Central memory CD8-positive, alpha-beta T cell (primary cell): Measurements from ENCODE around the gene IRF4.

Experiments used
- ATAC-seq: fragments of 150-1000 bp; cut with Tn5 transposase; replicated peaks from 2 replicates; pipeline ENCODE4 v1.10.0; 2022; ENCODE audit warnings: mild to moderate bottlenecking, moderate FRiP score, moderate number of reproducible peaks; ENCODE audit not compliant: poor library complexity, severe bottlenecking; ENCODE audit errors: extremely low read depth
- DNase-seq, 2 donors: peaks; one replicate each; pipeline ENCODE4 v3.0.0; 2021; ENCODE audit warnings: low spot score in 2 of 2
- H3K27ac Mint-ChIP-seq: one replicate; pipeline ENCODE4 v1.8.0; 2022; ENCODE audit warnings: low read depth, mild to moderate bottlenecking, moderate library complexity, mixed read lengths
- H3K27me3 Mint-ChIP-seq: one replicate; pipeline ENCODE4 v1.8.0; 2022; ENCODE audit warnings: mixed read lengths
- H3K36me3 Mint-ChIP-seq: one replicate; pipeline ENCODE4 v1.8.0; 2022; ENCODE audit warnings: mild to moderate bottlenecking, moderate library complexity, mixed read lengths; ENCODE audit not compliant: insufficient read depth
- H3K4me1 Mint-ChIP-seq: one replicate; pipeline ENCODE4 v1.8.0; 2022; ENCODE audit warnings: mixed read lengths
- H3K4me3 Mint-ChIP-seq: one replicate; pipeline ENCODE4 v1.8.0; 2022; ENCODE audit warnings: mild to moderate bottlenecking, moderate library complexity, mixed read lengths
- H3K9me3 Mint-ChIP-seq: one replicate; pipeline ENCODE4 v1.8.0; 2022; ENCODE audit warnings: mixed read lengths

Gene IRF4

GRCh38 chr6:402901-403658 is 11.5 kb downstream of the IRF4 start:
- Mint-ChIP-seq H3K36me3 (peaks cover 35% of the 10 kb centered on the region), H3K27ac (peak overlapping the region; percentile 46), H3K4me3 (peak overlapping the region; percentile 41), H3K27me3 (no peaks in the 10 kb centered on the region), H3K9me3 (no peaks in the 10 kb centered on the region), H3K4me1 (peaks cover 19% of the 10 kb centered on the region)
- no peak for DNase-seq
- ATAC-seq, result no peak

DNA sequence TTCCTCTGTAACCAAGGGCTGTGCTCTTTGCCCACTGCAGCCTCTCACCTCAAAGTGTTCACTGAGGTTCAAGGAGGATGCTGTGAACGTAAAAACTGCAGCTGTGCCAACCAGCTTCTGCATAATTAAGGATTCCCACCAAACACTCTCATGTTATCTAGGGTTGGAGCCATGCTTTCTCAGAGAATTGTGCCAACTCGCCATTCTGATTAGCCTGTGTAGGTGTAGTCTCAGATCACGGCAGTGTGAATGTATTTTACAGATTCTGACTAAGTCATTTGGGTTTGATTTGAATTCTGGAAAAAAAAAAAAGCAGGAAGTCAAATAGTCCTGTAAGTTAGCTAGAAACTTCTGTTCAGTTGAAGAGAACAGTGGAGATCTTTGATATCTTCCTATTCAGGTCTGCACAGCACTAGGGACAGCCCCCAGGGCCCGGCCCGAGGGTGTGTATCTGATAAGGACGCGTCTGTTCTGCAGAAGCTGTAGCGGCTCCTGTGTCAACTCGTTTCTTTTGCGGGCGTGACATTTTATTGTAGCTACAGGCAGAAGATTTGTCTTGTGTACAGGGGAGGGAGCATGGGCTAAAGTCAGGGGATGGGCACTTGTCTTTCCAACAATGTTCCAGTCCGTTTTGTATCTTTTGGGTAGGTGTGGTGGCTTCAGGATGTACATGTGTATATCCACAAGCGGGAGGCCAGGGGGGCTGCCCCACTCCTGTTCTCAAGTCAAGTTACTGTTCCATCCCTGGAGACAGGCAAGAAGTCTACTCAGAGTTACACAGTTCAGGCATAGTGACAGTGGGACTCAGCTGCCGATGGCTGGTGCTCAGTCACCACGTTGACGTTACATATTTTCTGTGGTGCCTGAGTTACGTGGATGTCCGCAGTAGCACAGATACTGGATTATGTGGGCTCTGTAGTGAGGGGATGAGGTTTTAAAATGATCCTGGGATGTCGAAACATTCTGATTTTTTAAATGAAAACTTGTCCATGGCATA is 12.4 kb downstream of the IRF4 start:
- ATAC-seq, result no peak
- peak overlapping the region; percentile 46 for H3K27ac Mint-ChIP-seq
- peak overlapping the region; percentile 41 for H3K4me3 Mint-ChIP-seq
- peaks cover 39% of the 10 kb centered on the region for H3K36me3 Mint-ChIP-seq
- no peak for DNase-seq
- H3K4me1 Mint-ChIP-seq, result peaks cover 25% of the 10 kb centered on the region
- no peaks in the 10 kb centered on the region for H3K27me3 Mint-ChIP-seq
- H3K9me3 Mint-ChIP-seq, result no peaks in the 10 kb centered on the region

DNA sequence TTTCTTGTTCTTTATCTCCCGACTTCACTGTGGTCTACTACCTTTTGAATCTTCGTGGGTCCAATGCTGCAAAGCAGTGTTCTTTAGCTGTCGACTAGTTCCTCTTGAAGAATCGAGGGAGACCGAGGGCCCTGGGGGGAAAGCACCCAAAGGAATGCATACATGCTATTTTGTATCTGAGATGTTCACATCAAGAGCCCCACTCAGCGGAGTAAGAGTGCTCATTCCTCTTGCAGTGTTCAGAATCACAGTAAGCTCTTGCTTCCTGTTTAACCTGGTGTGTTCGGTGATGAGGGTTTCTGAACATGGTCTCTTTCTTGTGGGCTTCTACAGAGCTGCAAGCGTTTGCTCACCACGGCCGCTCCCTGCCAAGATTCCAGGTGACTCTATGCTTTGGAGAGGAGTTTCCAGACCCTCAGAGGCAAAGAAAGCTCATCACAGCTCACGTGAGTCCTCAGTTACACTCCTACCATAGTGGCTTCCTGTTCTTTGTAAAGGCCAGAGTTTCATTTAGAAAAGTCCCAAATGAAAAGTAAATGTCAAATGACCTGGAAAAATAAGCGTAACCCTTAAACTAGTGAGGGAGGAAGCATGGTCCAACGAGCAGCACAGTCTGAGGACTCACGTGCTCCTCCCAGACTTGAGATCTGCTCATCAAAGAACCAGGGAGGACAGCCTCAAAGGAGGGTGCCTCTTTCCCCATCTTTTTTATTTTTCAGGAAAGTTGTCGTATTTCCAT is 13.3 kb downstream of the IRF4 start:
- Mint-ChIP-seq H3K27ac (no peak overlapping the region), H3K27me3 (no peaks in the 10 kb centered on the region), H3K9me3 (no peaks in the 10 kb centered on the region), H3K4me1 (peaks cover 25% of the 10 kb centered on the region), H3K36me3 (peaks cover 38% of the 10 kb centered on the region), H3K4me3 (peak overlapping the region; percentile 41)
- ATAC-seq (no peak), DNase-seq (no peak)

DNA sequence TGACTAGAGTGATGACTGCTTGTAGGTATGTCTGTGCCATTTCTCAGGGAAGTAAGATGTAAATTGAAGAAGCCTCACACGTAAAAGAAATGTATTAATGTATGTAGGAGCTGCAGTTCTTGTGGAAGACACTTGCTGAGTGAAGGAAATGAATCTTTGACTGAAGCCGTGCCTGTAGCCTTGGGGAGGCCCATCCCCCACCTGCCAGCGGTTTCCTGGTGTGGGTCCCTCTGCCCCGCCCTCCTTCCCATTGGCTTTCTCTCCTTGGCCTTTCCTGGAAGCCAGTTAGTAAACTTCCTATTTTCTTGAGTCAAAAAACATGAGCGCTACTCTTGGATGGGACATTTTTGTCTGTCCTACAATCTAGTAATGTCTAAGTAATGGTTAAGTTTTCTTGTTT is 16.6 kb downstream of the IRF4 start:
- Mint-ChIP-seq H3K4me3 (no peak overlapping the region), H3K4me1 (peaks cover 25% of the 10 kb centered on the region), H3K9me3 (no peaks in the 10 kb centered on the region), H3K27me3 (no peaks in the 10 kb centered on the region), H3K27ac (no peak overlapping the region), H3K36me3 (peaks cover 26% of the 10 kb centered on the region)
- DNase-seq (no peak), ATAC-seq (no peak)

GRCh38 chr6:408599-409102 is 17.1 kb downstream of the IRF4 start:
- Mint-ChIP-seq H3K9me3 (no peaks in the 10 kb centered on the region), H3K36me3 (peaks cover 26% of the 10 kb centered on the region), H3K4me3 (no peak overlapping the region), H3K27me3 (no peaks in the 10 kb centered on the region), H3K4me1 (peaks cover 21% of the 10 kb centered on the region), H3K27ac (no peak overlapping the region)
- ATAC-seq (no peak), DNase-seq (no peak)

DNA sequence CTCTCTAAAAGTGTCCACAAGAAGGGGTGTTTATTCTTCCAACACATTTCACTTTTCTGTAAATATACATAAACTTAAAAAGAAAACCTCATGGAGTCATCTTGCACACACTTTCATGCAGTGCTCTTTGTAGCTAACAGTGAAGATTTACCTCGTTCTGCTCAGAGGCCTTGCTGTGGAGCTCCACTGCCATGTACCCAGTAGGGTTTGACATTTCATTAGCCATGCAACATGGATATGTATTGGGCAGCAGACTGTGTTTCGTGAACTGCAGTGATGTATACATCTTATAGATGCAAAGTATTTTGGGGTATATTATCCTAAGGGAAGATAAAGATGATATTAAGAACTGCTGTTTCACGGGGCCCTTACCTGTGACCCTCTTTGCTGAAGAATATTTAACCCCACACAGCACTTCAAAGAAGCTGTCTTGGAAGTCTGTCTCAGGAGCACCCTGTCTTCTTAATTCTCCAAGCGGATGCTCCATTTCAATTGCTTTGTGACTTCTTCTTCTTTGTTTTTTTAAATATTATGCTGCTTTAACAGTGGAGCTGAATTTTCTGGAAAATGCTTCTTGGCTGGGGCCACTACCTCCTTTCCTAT is 17.9 kb downstream of the IRF4 start:
- H3K36me3 Mint-ChIP-seq, result peaks cover 26% of the 10 kb centered on the region
- H3K9me3 Mint-ChIP-seq, result peaks cover under 1% of the 10 kb centered on the region
- DNase-seq (no peak), ATAC-seq (no peak)
- no peak overlapping the region for H3K27ac Mint-ChIP-seq
- H3K4me3 Mint-ChIP-seq, result no peak overlapping the region
- no peaks in the 10 kb centered on the region for H3K27me3 Mint-ChIP-seq
- H3K4me1 Mint-ChIP-seq, result peaks cover 12% of the 10 kb centered on the region

DNA sequence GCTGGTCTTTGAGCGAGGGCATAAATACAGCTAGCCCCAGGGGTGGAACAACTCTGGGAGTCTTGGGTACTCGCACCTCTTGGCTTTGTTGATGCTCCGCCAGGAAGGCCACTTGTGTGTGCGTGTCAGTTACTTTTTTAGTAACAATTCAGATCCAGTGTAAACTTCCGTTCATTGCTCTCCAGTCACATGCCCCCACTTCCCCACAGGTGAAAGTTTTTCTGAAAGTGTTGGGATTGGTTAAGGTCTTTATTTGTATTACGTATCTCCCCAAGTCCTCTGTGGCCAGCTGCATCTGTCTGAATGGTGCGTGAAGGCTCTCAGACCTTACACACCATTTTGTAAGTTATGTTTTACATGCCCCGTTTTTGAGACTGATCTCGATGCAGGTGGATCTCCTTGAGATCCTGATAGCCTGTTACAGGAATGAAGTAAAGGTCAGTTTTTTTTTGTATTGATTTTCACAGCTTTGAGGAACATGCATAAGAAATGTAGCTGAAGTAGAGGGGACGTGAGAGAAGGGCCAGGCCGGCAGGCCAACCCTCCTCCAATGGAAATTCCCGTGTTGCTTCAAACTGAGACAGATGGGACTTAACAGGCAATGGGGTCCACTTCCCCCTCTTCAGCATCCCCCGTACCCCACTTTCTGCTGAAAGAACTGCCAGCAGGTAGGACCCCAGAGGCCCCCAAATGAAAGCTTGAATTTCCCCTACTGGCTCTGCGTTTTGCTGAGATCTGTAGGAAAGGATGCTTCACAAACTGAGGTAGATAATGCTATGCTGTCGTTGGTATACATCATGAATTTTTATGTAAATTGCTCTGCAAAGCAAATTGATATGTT is 19.2 kb downstream of the IRF4 start:
- Mint-ChIP-seq H3K27me3 (no peaks in the 10 kb centered on the region), H3K4me3 (no peak overlapping the region), H3K4me1 (peaks cover 6% of the 10 kb centered on the region)

GRCh38 chr6:411402-412145 is 20.0 kb downstream of the IRF4 start:
- H3K9me3 Mint-ChIP-seq, result peaks cover 7% of the 10 kb centered on the region
- ATAC-seq, result no peak
- no peak overlapping the region for H3K4me3 Mint-ChIP-seq
- no peaks in the 10 kb centered on the region for H3K27me3 Mint-ChIP-seq
- no peak overlapping the region for H3K27ac Mint-ChIP-seq
- DNase-seq, result no peak
- H3K36me3 Mint-ChIP-seq, result peaks cover 20% of the 10 kb centered on the region
- H3K4me1 Mint-ChIP-seq, result peaks cover 6% of the 10 kb centered on the region

More for the DNA sequence above, 19.2 kb downstream of the IRF4 start:
- ATAC-seq, result no peak
- peaks cover 7% of the 10 kb centered on the region for H3K9me3 Mint-ChIP-seq
- H3K27ac Mint-ChIP-seq, result no peak overlapping the region
- H3K36me3 Mint-ChIP-seq, result peaks cover 23% of the 10 kb centered on the region
- DNase-seq, result no peak

DNA sequence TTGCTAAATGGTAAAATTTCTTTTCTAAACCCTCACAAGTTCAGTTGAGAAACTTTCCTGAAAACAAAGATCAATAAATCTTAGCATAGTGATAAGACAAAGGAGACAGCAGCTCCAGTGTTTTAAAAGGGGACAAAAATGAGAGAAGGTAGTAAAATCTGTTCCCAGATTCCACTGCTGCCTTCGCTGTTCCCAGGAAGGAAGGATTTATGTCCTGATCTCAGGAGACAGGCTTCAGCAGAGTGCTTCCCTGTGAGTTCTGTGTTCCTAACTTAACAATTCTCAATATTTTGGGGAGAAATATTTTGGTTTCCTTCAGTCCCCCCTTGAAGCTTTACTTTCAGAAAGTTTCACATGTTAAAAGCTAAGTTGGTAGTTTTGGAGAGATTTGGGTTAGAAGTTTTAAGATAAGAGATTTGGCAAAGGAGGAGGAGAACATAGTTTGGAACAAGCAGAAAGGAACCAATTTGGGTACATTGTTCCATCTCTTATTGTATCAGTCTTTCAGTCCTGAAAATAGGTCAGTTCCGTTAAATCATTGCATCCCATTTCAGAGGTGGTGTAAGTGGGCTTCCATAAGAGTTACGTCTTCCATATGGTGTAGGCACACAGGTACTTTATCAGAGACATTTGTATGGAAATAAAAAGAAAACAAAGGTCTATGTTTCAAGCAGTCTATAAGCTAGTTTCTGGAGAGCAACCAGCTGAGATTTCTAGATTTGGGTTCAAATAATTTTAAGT is 20.8 kb downstream of the IRF4 start:
- no peak for ATAC-seq
- peaks cover 7% of the 10 kb centered on the region for H3K9me3 Mint-ChIP-seq
- H3K4me1 Mint-ChIP-seq, result peaks cover 6% of the 10 kb centered on the region
- H3K27me3 Mint-ChIP-seq, result no peaks in the 10 kb centered on the region
- H3K27ac Mint-ChIP-seq, result no peak overlapping the region
- H3K4me3 Mint-ChIP-seq, result no peak overlapping the region
- H3K36me3 Mint-ChIP-seq, result peaks cover 14% of the 10 kb centered on the region
- no peak for DNase-seq

GRCh38 chr6:414447-414846 is 22.9 kb downstream of the IRF4 start:
- Mint-ChIP-seq H3K27me3 (peaks cover 2% of the 10 kb centered on the region), H3K36me3 (peaks cover 4% of the 10 kb centered on the region), H3K9me3 (peaks cover 7% of the 10 kb centered on the region), H3K27ac (no peak overlapping the region), H3K4me1 (no peaks in the 10 kb centered on the region), H3K4me3 (no peak overlapping the region)
- ATAC-seq, result no peak
- no peak for DNase-seq
